ENCODE measurements around the gene MAGEB17. TPM values are rescaled to one million over a fixed set of nuclear protein-coding genes. Genes with fewer than 3 reads are reported as not detected.

The MAGEB17 gene
- total RNA-seq, 1 experiment from 2014 or later: not detected

DNA sequence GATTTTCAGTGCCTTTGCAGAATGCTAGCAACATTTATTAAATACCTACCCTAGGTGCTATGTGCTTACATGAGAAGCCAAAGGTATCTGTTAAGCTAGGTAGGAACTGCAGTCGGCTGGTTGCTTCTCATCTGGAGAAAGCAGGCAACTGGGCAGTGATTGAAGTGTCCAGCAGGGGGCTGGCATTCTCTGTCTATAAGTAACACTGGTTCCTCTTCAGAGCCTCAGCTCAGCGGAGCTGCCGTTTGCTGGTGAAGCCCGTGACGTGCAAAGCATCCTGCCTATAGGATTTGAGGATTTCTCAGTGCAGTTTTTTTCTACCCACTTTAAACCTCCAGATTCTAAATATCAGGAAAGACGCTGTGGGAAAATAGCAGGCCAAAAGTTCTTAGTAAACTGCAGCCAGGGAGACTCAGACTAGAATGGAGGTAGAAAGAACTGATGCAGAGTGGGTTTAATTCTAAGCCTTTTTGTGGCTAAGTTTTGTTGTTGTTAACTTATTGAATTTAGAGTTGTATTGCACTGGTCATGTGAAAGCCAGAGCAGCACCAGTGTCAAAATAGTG, 44.0 kb upstream of the MAGEB17 start, which contains the start of gene GRPR:
Gene GRPR, plus strand, starts transcription at position 344 of the 565 bp plus-strand sequence. CDS start 389 bp downstream, outside the sequence.
- Histone ChIP-seq H2AFZ (no peak within 1 kb of the TSS), H3K79me2 (ENCODE audit: low read depth) (no peaks in the 10 kb centered on the region), H3K27me3 (ENCODE audit: insufficient read depth, low read depth) (no peaks in the 10 kb centered on the region), H3K9me2 (ENCODE audit: insufficient read depth) (no peaks in the 10 kb centered on the region), H3K4me3 (no peak within 1 kb of the TSS), H4K20me1 (ENCODE audit: insufficient read depth) (no peaks in the 10 kb centered on the region), H3K4me1 (replicated peaks; ENCODE audit: insufficient read depth) (no peaks in the 10 kb centered on the region), H3K4me2 (peak within 1 kb of the TSS; percentile 58), H3K27ac (no peak within 1 kb of the TSS), H3K9me3 (ENCODE audit: insufficient read depth, low read depth) (no peaks in the 10 kb centered on the region), H3K36me3 (ENCODE audit: low read depth) (no peaks in the 10 kb centered on the region), H3F3A (ENCODE audit: insufficient read depth, low read depth) (no peaks in the 10 kb centered on the region)
- no peak for TF ChIP-seq EZH2 (IDR thresholded peaks at IDR 0.05; ENCODE audit: low read depth)
- TF ChIP-seq, protein P1, sequence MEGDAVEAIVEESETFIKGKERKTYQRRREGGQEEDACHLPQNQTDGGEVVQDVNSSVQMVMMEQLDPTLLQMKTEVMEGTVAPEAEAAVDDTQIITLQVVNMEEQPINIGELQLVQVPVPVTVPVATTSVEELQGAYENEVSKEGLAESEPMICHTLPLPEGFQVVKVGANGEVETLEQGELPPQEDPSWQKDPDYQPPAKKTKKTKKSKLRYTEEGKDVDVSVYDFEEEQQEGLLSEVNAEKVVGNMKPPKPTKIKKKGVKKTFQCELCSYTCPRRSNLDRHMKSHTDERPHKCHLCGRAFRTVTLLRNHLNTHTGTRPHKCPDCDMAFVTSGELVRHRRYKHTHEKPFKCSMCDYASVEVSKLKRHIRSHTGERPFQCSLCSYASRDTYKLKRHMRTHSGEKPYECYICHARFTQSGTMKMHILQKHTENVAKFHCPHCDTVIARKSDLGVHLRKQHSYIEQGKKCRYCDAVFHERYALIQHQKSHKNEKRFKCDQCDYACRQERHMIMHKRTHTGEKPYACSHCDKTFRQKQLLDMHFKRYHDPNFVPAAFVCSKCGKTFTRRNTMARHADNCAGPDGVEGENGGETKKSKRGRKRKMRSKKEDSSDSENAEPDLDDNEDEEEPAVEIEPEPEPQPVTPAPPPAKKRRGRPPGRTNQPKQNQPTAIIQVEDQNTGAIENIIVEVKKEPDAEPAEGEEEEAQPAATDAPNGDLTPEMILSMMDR (conservative IDR thresholded peaks at IDR 0.05): peak; percentile 80
- intact Hi-C loops (cut with micrococcal nuclease; ENCODE audit: unreplicated experiment): loop anchor here (1.0 to 2.0 kb wide), 4 partner anchors 89 to 548 kb away; no protein-coding TSS in a partner anchor
- BruUV-seq (replicated peaks): no TSS peak
- POLR2A ChIA-PET (ENCODE audit: unreplicated experiment): no interaction called here
- peak; percentile 61 to 72 for DNase-seq
- CTCF ChIA-PET: interaction anchor here (0.7 to 1.1 kb wide), 2 partner anchors 116 to 404 kb away, joined by 4 read pairs; no protein-coding TSS in a partner anchor

DNA sequence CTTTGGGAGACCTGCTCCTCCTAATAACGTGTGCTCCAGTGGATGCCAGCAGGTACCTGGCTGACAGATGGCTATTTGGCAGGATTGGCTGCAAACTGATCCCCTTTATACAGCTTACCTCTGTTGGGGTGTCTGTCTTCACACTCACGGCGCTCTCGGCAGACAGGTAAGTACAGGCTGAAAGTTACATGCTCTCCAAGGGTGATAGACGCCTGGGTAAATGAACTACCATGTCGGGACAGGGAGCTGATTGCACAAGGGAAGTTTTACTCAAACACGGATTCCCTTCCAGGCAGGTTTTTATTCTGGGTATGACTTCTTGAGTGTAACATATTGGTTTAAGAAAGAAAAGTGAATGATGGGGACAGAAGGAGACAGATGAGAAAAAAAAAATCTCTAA, 43.1 kb upstream of the MAGEB17 start:
- Histone ChIP-seq H3K4me2 (no peak overlapping the region), H3K4me1 (replicated peaks; ENCODE audit: insufficient read depth) (no peaks in the 10 kb centered on the region), H4K20me1 (ENCODE audit: insufficient read depth) (no peaks in the 10 kb centered on the region), H3K9me2 (ENCODE audit: insufficient read depth) (no peaks in the 10 kb centered on the region), H3F3A (ENCODE audit: insufficient read depth, low read depth) (no peaks in the 10 kb centered on the region), H3K27me3 (ENCODE audit: insufficient read depth, low read depth) (no peaks in the 10 kb centered on the region), H3K9me3 (ENCODE audit: insufficient read depth, low read depth) (no peaks in the 10 kb centered on the region), H3K4me3 (no peak overlapping the region), H3K27ac (no peak overlapping the region), H3K36me3 (ENCODE audit: low read depth) (no peaks in the 10 kb centered on the region), H3K79me2 (ENCODE audit: low read depth) (no peaks in the 10 kb centered on the region), H2AFZ (no peak overlapping the region)
- POLR2A ChIA-PET (ENCODE audit: unreplicated experiment): no interaction called here
- intact Hi-C loops (cut with micrococcal nuclease; ENCODE audit: unreplicated experiment): no loop called here
- BruUV-seq (replicated peaks): no TSS peak
- DNase-seq: no peak
- TF ChIP-seq, protein P1 (conservative IDR thresholded peaks at IDR 0.05): no peak
- TF ChIP-seq EZH2 (IDR thresholded peaks at IDR 0.05; ENCODE audit: low read depth): no peak
- CTCF ChIA-PET: no interaction called here

DNA sequence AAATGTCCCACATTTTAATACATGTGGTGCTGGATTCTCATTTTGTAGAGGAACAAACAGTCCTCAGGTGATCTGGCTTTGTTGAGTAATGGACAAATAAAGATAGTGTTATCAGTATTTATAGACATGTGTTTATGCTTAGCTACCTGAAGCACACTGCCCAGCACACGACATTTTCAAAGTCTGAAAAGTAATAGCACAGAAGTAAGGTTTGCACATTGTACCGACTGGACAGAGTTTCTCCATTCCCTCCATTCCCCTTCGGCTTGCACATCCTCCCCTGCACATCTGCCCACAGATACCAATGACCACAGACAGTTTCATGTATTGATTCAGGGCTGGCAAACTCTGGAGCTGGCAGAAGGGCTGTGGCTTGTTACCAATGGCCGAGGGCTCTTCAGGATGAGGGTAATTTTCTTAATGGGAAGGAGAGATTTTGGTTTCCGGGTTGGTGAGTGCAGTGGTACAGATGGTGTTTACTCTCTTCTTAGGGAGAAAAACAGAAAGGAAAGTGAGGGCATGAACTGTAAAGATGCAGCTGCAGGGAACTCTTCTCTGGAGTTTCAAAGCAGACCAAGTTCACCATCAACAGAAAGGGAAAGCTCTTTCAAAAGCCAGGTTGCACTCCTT, 41.6 kb upstream of the MAGEB17 start:
- H2AFZ ChIP-seq: no peak overlapping the region
- no peak overlapping the region for H3K4me3 ChIP-seq
- no TSS peak for BruUV-seq (replicated peaks)
- ChIA-PET POLR2A (ENCODE audit: unreplicated experiment) (no interaction called here), CTCF (interaction anchor here (0.5 kb wide), 1 partner anchor 311 kb away, joined by 4 read pairs; no protein-coding TSS in a partner anchor)
- H3K27me3 ChIP-seq (ENCODE audit: insufficient read depth, low read depth): no peaks in the 10 kb centered on the region
- no peaks in the 10 kb centered on the region for H3F3A ChIP-seq (ENCODE audit: insufficient read depth, low read depth)
- H3K9me3 ChIP-seq (ENCODE audit: insufficient read depth, low read depth): no peaks in the 10 kb centered on the region
- no peak overlapping the region for H3K4me2 ChIP-seq
- H4K20me1 ChIP-seq (ENCODE audit: insufficient read depth): no peaks in the 10 kb centered on the region
- H3K4me1 ChIP-seq (replicated peaks; ENCODE audit: insufficient read depth): no peaks in the 10 kb centered on the region
- DNase-seq: no peak
- intact Hi-C loops (cut with micrococcal nuclease; ENCODE audit: unreplicated experiment): no loop called here
- no peak overlapping the region for H3K27ac ChIP-seq
- no peaks in the 10 kb centered on the region for H3K79me2 ChIP-seq (ENCODE audit: low read depth)
- H3K36me3 ChIP-seq (ENCODE audit: low read depth): no peaks in the 10 kb centered on the region
- TF ChIP-seq, protein P1 (conservative IDR thresholded peaks at IDR 0.05): no peak
- TF ChIP-seq EZH2 (IDR thresholded peaks at IDR 0.05; ENCODE audit: low read depth): no peak
- H3K9me2 ChIP-seq (ENCODE audit: insufficient read depth): no peaks in the 10 kb centered on the region
